A673 (cell line): ENCODE measurements around the gene ZIC4. TPM values are rescaled to one million over a fixed set of nuclear protein-coding genes. Genes with fewer than 3 reads are reported as not detected.

ENCODE experiments used
- BruUV-seq: library from RNA; stranded (reverse); fragments of 400-500 nt; replicated peaks from 2 replicates; lab custom pipeline; 2021; lab: Mats Ljungman, UMichigan
- CTCF ChIA-PET: fragments of 300-600 bp; sonication (Branson Sonifier 250); formaldehyde crosslinking; loops from one replicate; lab custom pipeline; 2022; ENCODE audit warnings: antibody characterized with exemption; lab: Charles Lee
- POLR2A ChIA-PET: fragments of 300-600 bp; sonication (Branson Sonifier 250); formaldehyde crosslinking; loops from one replicate; lab custom pipeline; 2022; ENCODE audit warnings: antibody characterized with exemption; ENCODE audit not compliant: low non-redundant PET; lab: Charles Lee
- DNase-seq: peaks from one replicate; pipeline ENCODE4 v3.0.0-alpha.2; 2015; ENCODE audit warnings: low spot score
- H3K27ac ChIP-seq: fragments of 200-600 bp; sonication (generic); 2 replicates; pipeline ENCODE4 v1.5.1; 2016; ENCODE audit warnings: mixed run types, low read depth, mild to moderate bottlenecking, mixed read lengths, antibody characterized with exemption, low read length; ENCODE audit not compliant: poor library complexity, severe bottlenecking
- H3K27me3 ChIP-seq: fragments of 200-600 bp; sonication (generic); replicated peaks from 2 replicates; pipeline ENCODE4 v1.6.1; 2017; ENCODE audit warnings: mixed run types, low read depth, mild to moderate bottlenecking, mixed read lengths, antibody characterized with exemption, low read length; ENCODE audit not compliant: insufficient read depth, poor library complexity
- H3K36me3 ChIP-seq: fragments of 200-600 bp; sonication (generic); 2 replicates; pipeline ENCODE4 v1.6.1; 2016; ENCODE audit warnings: mixed run types, mild to moderate bottlenecking, mixed read lengths, antibody characterized with exemption, low read length; ENCODE audit not compliant: insufficient read depth, poor library complexity, severe bottlenecking
- H3K4me1 ChIP-seq: fragments of 200-600 bp; sonication (generic); 2 replicates; pipeline ENCODE4 v1.6.1; 2017; ENCODE audit warnings: mixed run types, mild to moderate bottlenecking, mixed read lengths, antibody characterized with exemption, low read length; ENCODE audit not compliant: insufficient read depth, poor library complexity, severe bottlenecking
- H3K4me3 ChIP-seq: fragments of 200-600 bp; sonication (generic); 2 replicates; pipeline ENCODE4 v1.5.1; 2016; ENCODE audit warnings: low read depth, mixed run types, mild to moderate bottlenecking, mixed read lengths, low read length; ENCODE audit not compliant: poor library complexity, severe bottlenecking
- H3K9me3 ChIP-seq: fragments of 200-600 bp; sonication (generic); 2 replicates; pipeline ENCODE4 v1.6.1; 2016; ENCODE audit warnings: mixed run types, low read depth, mild to moderate bottlenecking, mixed read lengths, antibody characterized with exemption, low read length; ENCODE audit not compliant: poor library complexity, severe bottlenecking
- EZH2 ChIP-seq: fragments of 200-600 bp; sonication (generic); IDR thresholded peaks from 2 replicates; pipeline ENCODE4 v1.6.1; 2017; ENCODE audit warnings: borderline replicate concordance, low read depth, mild to moderate bottlenecking, mixed read lengths, antibody characterized with exemption, low read length; ENCODE audit not compliant: poor library complexity, severe bottlenecking
- intact Hi-C: fragments of 100-400 bp; cut with micrococcal nuclease; formaldehyde crosslinking; loops from one replicate; pipeline ENCODE4 v1.10.0; 2022; ENCODE audit not compliant: unreplicated experiment
- total RNA-seq: library from RNA; stranded (reverse); gene quantifications from 2 replicates; pipeline ENCODE4 v1.2.3, GENCODE V29; 2021
- TF ChIP-seq, protein P1 (sequence below): fragments of 300-800, 200-600 bp; sonication (generic); conservative IDR thresholded peaks from 2 replicates; pipeline ENCODE4 v1.5.1; 2017; ENCODE audit warnings: low read depth, mild to moderate bottlenecking, antibody characterized with exemption, low read length, moderate library complexity, mixed read lengths

Gene ZIC4
- total RNA-seq, 1 experiment from 2014 or later: 0.47 TPM

DNA sequence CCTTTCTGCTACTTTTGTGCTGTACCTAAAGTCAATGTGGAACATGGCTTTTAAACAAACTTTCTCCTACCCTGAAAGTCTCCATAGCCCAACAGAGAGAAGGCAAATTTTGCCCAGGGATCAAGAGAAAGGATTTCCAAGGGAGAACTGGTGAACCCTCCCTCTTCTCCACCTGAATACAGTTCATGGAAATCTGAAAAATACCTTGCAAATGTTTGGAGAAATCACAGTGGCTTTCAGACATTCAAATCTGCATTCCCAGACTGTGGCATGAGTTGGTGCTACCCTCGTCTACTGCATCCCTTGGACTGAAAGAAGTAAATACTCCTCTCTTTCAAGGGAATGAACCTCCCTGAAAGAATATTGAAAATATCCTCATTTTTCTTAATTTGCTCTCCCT, 38.7 kb downstream of the ZIC4 start:
- Histone ChIP-seq H3K27ac (no peak overlapping the region), H3K4me1 (no peaks in the 10 kb centered on the region), H3K27me3 (peaks cover 99% of the 10 kb centered on the region), H3K4me3 (no peak overlapping the region), H3K36me3 (no peaks in the 10 kb centered on the region), H3K9me3 (no peaks in the 10 kb centered on the region)
- no peak for DNase-seq
- ChIA-PET CTCF (no interaction called here), POLR2A (no interaction called here)
- no peak for TF ChIP-seq EZH2
- TF ChIP-seq, protein P1, sequence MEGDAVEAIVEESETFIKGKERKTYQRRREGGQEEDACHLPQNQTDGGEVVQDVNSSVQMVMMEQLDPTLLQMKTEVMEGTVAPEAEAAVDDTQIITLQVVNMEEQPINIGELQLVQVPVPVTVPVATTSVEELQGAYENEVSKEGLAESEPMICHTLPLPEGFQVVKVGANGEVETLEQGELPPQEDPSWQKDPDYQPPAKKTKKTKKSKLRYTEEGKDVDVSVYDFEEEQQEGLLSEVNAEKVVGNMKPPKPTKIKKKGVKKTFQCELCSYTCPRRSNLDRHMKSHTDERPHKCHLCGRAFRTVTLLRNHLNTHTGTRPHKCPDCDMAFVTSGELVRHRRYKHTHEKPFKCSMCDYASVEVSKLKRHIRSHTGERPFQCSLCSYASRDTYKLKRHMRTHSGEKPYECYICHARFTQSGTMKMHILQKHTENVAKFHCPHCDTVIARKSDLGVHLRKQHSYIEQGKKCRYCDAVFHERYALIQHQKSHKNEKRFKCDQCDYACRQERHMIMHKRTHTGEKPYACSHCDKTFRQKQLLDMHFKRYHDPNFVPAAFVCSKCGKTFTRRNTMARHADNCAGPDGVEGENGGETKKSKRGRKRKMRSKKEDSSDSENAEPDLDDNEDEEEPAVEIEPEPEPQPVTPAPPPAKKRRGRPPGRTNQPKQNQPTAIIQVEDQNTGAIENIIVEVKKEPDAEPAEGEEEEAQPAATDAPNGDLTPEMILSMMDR: no peak
- intact Hi-C loops: loop anchor here (10.0 kb wide), 2 partner anchors 553 to 623 kb away; no protein-coding TSS in a partner anchor
- no TSS peak for BruUV-seq

DNA sequence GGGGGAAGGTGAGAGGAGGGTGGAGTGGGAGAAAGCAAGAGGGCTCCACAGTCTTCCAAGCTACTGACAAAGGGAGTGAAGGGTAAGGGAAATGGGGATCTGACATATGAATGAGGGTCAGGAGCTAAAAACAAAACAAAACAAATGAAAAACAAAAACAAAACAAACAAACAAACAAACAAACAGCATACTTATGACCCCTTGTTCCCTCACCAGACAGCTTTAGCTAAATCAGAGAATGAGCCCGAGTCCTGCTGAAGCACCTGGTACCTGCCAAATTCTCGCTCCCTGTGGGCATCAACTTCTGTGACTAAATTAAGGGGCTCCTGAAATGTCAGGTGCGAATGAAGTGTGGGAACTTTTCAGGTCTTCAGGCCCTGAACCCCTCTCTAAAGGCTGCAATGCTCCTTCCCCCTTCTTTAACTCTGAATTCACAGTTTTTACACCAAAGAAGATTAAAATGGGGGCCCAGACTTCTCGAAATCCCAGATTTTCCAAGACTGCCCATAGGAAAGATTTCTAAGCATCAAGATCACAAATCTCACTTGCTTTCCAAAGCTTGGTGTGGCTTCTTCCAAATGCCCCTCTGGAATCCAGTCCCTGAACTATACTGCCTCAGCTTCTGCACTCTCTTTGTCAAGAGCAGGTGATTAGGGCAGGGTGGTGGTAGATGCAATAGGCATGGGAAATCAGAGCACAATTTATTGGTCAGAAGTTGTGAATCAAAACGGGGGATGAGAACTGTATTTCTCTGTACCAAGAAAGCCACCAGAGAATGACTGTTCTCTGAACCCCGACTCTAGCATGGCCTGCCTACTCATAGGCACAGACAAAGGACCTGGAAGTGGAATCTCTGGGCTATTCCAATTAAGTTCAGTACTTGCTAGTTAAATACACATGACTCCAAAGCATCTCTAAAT, 40.9 kb downstream of the ZIC4 start:
- DNase-seq: no peak
- Histone ChIP-seq H3K27ac (no peak overlapping the region), H3K36me3 (no peaks in the 10 kb centered on the region), H3K4me3 (no peak overlapping the region), H3K9me3 (no peaks in the 10 kb centered on the region), H3K27me3 (peaks cover 95% of the 10 kb centered on the region), H3K4me1 (peaks cover 9% of the 10 kb centered on the region)
- intact Hi-C loops: loop anchor here (10.0 kb wide), 2 partner anchors 551 to 621 kb away; no protein-coding TSS in a partner anchor
- no TSS peak for BruUV-seq
- TF ChIP-seq, protein P1: no peak
- no peak for TF ChIP-seq EZH2
- POLR2A ChIA-PET: no interaction called here
- CTCF ChIA-PET: no interaction called here

GRCh38 chr3:147364771-147365170, 41.6 kb downstream of the ZIC4 start:
- ChIA-PET POLR2A (no interaction called here), CTCF (no interaction called here)
- BruUV-seq: no TSS peak
- no peak for TF ChIP-seq EZH2
- TF ChIP-seq, protein P1: no peak
- intact Hi-C loops: loop anchor here (10.0 kb wide), 2 partner anchors 550 to 620 kb away; no protein-coding TSS in a partner anchor
- H3K36me3 ChIP-seq: no peaks in the 10 kb centered on the region
- peaks cover 9% of the 10 kb centered on the region for H3K4me1 ChIP-seq
- H3K9me3 ChIP-seq: no peaks in the 10 kb centered on the region
- no peak overlapping the region for H3K27ac ChIP-seq
- H3K4me3 ChIP-seq: no peak overlapping the region
- H3K27me3 ChIP-seq: peaks cover 95% of the 10 kb centered on the region
- no peak for DNase-seq
